ENCODE results near the gene PCIF1. TPM values are rescaled to one million over a fixed set of nuclear protein-coding genes. Genes with fewer than 3 reads are reported as not detected.

PCIF1 gene
- total RNA-seq, 4 donors from 2014 or later, result 34.5 to 63.2 (median 41.3) TPM

GRCh38 chr20:45948742-45949541, 14.5 kb downstream of the PCIF1 start:
- 47 to 64% methylated on average over 9 to 10 of the region's 10 CpGs for WGBS, 2 donors
- intact Hi-C loops (cut with DNase I; ENCODE audit: low total_unique reads), result no loop called here
- H3K4me3 ChIP-seq (ENCODE audit: low read depth, poor library complexity, severe bottlenecking), result no peak overlapping the region
- TF ChIP-seq POLR2A (IDR thresholded peaks at IDR 0.05), result no peak
- TF ChIP-seq, protein P1, sequence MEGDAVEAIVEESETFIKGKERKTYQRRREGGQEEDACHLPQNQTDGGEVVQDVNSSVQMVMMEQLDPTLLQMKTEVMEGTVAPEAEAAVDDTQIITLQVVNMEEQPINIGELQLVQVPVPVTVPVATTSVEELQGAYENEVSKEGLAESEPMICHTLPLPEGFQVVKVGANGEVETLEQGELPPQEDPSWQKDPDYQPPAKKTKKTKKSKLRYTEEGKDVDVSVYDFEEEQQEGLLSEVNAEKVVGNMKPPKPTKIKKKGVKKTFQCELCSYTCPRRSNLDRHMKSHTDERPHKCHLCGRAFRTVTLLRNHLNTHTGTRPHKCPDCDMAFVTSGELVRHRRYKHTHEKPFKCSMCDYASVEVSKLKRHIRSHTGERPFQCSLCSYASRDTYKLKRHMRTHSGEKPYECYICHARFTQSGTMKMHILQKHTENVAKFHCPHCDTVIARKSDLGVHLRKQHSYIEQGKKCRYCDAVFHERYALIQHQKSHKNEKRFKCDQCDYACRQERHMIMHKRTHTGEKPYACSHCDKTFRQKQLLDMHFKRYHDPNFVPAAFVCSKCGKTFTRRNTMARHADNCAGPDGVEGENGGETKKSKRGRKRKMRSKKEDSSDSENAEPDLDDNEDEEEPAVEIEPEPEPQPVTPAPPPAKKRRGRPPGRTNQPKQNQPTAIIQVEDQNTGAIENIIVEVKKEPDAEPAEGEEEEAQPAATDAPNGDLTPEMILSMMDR (IDR thresholded peaks at IDR 0.05), result no peak
- peak in 1 of 2 donors; percentile 86 for DNase-seq (ENCODE audit: low spot score in 2 of 2)

- peak in 1 of 2 donors; percentile 83 for DNase-seq (ENCODE audit: low spot score in 2 of 2)
- 81 to 84% methylated on average over 11 to 13 of the region's 13 CpGs for WGBS, 2 donors
- no peak for TF ChIP-seq POLR2A (IDR thresholded peaks at IDR 0.05)
- TF ChIP-seq, protein P1 (IDR thresholded peaks at IDR 0.05), result no peak
- H3K4me3 ChIP-seq (ENCODE audit: low read depth, poor library complexity, severe bottlenecking), result no peak overlapping the region
- intact Hi-C loops (cut with DNase I; ENCODE audit: low total_unique reads), result no loop called here
Observed at GRCh38 chr20:45949542-45950329, 15.3 kb downstream of the PCIF1 start.

- peak in 1 of 2 donors; percentile 81 for DNase-seq (ENCODE audit: low spot score in 2 of 2)
- no peak overlapping the region for H3K4me3 ChIP-seq (ENCODE audit: low read depth, poor library complexity, severe bottlenecking)
- WGBS, 2 donors, result 87 to 89% methylated on average over 9 of the region's 9 CpGs
- no peak for TF ChIP-seq POLR2A (IDR thresholded peaks at IDR 0.05)
- TF ChIP-seq, protein P1 (IDR thresholded peaks at IDR 0.05), result no peak
- intact Hi-C loops (cut with DNase I; ENCODE audit: low total_unique reads), result no loop called here
Observed at GRCh38 chr20:45950330-45950646, 15.8 kb downstream of the PCIF1 start.

- intact Hi-C loops (cut with DNase I; ENCODE audit: low total_unique reads), result no loop called here
- WGBS, 2 donors, result 89 to 90% methylated on average over 19 of the region's 19 CpGs
Observed at GRCh38 chr20:45951925-45952834, 17.7 kb downstream of the PCIF1 start.

DNA sequence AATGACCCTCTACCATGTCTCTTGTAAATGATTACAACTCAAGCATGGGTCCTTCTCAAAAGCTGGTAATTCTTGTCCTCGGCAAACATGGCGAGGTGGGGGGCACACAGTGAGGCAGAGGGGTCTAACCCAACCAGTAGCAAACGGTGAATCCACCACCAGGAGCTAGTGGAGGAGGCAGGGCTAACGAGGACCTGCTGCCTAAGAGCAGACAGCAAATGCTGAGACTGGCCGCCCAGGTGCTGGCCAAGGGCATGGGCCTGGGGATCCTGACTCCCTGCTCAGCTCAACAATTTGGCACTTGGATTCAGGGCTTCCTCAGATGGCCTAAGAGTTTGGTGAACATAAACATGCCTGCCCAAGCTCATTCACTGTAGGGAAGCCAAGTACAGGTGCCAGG, 18.4 kb downstream of the PCIF1 start:
- 91 to 98% methylated on average over 5 of the region's 5 CpGs for WGBS, 2 donors
- DNase-seq (ENCODE audit: low spot score in 2 of 2), result no peak
- no peak overlapping the region for H3K4me3 ChIP-seq (ENCODE audit: low read depth, poor library complexity, severe bottlenecking)
- intact Hi-C loops (cut with DNase I; ENCODE audit: low total_unique reads), result no loop called here
- TF ChIP-seq, protein P1 (IDR thresholded peaks at IDR 0.05), result no peak
- no peak for TF ChIP-seq POLR2A (IDR thresholded peaks at IDR 0.05)

More at GRCh38 chr20:45951925-45952834, 17.7 kb downstream of the PCIF1 start:
- DNase-seq (ENCODE audit: low spot score in 2 of 2), result peak in 1 of 2 donors; percentile 85
- H3K4me3 ChIP-seq (ENCODE audit: low read depth, poor library complexity, severe bottlenecking), result no peak overlapping the region
- TF ChIP-seq POLR2A (IDR thresholded peaks at IDR 0.05), result no peak
- TF ChIP-seq, protein P1 (IDR thresholded peaks at IDR 0.05), result no peak
